Epidermal melanocyte (primary cell): ENCODE data around the gene INKA1.
A peak's percentile ranks its signal among the peaks of the same experiment; 100 is the strongest.

Source experiments
- DNase-seq: peaks from one replicate; pipeline ENCODE4 v3.0.0; 2011; ENCODE audit warnings: low spot score; ENCODE audit not compliant: insufficient read length

The INKA1 gene

DNA sequence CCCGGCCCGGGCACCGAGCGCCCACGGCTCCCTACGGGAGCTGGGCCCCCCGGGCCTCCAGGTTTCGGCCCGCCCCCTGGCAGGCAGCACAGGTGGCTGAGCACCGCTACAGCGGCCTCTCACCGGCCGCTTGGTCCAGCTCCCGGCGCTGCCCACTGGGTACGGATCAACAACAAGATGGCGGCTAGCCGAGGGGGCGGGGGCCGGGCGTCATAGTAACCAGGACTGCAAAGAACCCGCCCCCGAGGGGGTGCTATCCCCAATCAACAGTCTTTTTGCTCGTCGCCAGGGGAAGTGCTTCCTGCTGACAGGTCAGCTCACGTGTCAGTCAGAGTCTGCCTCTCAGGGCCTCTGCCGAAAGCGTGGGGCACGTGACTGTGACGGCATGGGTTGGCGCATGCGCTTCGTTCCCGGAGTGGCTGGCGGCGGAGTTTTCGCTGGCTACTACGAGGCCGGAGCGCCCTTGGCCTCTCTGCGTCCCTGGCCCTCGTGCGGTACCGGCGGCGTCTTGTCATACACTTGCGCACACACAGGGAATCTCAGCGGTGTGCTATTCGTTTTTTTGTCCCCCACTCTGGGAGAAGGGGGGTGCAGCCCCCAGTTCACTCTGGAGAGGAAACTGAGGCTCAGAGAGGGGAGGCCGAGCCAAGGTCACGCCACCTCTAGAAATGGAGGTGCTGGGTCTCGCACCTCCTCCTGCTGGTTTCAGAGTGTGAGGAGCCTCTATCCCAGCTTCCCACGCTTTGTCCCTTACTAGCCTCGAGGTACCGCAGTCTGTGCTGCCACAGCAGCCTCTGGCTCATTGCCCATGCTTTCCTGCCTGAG is 16.5 kb upstream of the INKA1 start, which contains the start of gene IP6K1:
IP6K1 (minus strand) TSS at position 186 of the 825 bp plus-strand sequence. CDS start 38,502 bp downstream, outside the sequence.
- peak; percentile 100 for DNase-seq

DNA sequence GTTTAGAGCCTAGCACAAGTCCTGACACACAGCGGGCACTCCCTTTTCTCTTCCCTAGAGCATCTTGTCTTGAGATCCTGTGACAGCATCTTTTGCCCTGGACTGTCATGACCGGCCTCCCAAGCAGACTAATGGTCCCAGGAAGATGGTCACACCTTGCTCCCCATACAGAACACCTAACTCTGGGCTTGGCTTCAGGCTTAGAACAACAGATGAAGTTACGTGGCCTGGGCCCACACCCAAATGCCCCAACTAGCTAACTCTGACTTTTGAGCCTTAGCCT is 15.9 kb upstream of the INKA1 start:
- DNase-seq, result no peak

DNA sequence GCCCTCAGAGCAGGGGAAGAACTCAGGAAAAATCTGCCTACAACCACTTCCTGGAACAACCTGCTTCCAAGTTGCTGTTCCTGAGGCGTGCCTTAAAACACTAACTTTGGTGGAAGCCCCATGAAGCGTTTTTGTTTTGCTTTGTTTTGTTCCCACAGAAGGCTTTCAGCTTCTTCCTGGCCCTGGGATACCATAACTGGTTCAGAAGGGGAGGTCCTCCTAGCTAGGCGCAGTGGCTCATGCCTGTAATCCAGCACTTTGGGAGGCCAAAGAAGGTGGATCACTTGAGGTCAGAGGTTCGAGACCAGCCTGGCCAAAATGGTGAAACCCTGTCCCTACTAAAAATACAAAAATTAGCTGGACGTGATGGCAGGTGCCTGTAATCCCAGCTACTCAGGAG is 15.5 kb upstream of the INKA1 start:
- DNase-seq, result no peak

GRCh38 chr3:49788056-49788455 is 15.0 kb upstream of the INKA1 start:
- no peak for DNase-seq

DNA sequence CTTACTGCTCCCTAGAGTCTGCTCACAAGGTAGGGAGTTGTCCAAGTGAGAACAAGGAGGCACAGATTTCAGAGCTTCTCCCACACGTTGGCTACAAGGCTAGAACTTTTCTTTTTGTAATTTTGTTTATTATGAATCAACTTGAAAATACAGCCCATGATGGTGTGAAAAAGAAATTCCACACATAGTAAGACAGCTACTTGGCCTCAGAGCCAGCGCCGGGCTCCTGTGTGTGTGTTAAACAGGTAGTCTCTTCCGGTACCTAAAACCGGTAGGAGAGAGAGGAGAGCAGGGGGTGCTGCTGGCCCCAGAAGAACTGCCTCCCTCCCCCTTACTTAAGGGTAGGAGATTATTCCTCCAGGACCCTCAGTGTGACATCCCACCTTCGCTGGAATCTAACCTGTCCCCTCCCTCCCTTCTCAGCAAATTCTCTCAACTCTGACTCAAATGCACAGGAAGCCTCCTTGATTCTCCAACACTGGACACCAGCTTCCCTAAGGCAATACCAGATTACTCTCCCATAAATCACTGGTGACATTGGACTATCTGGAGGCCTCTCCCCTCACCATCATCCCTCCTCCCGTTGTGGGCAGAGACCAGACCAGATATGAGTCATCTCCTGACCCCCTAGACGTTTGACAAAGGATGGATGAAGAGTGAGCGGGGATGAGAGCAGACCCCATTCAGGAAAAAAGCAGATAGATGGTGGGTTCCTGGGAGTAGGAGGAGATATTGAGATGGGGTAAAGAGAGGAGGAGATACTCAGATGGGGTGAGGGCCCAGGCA is 12.2 kb upstream of the INKA1 start:
- no peak for DNase-seq

DNA sequence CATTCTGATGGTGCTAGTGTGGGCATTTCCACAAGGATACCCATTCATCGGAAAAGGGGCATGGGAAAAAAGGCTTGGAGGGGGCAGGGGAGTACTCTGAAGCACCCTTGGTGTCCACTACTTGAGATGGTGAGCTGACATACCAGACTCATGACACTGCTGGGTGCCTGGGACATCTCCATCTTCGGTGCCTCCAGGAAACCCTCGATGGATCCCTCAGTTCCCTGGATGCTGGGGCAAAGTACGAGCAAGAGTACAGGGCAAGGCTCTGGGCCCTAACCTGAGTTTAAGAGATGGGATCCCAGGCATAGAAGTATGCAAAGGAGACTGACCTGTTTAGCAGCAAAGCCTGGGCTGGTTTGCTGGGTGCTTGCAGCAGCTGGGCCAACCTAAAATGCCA is 11.5 kb upstream of the INKA1 start:
- no peak for DNase-seq

GRCh38 chr3:49792371-49793150 is 10.5 kb upstream of the INKA1 start:
- no peak for DNase-seq

DNA sequence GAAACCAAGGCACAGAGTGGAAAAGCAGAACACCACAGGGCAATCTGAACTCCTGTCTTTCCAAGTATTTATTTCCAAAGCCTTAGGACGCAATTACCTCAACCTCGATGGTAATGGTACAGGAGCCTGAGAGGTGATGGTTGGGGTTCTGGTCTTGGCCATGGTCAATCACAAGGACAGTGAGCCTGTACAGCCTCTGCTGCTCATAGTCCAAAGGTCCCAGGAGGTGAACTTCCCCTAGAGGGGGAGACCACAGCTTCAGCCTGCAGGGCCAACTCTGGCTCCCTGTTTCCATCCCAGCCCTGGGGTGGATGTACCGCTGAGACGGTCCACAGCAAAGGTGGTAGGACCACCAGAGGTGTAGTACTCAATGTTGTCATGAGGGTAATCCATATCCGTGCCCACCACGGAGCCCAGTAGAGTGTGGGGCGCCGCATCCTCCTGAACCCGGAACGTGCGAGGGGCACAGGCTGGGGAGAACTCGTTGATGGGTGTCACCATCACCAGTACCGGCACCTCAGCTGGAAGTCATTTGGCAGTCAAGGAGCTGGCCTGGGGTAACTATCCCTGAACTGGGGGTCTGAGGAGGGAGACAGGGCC is 9.5 kb upstream of the INKA1 start:
- no peak for DNase-seq

DNA sequence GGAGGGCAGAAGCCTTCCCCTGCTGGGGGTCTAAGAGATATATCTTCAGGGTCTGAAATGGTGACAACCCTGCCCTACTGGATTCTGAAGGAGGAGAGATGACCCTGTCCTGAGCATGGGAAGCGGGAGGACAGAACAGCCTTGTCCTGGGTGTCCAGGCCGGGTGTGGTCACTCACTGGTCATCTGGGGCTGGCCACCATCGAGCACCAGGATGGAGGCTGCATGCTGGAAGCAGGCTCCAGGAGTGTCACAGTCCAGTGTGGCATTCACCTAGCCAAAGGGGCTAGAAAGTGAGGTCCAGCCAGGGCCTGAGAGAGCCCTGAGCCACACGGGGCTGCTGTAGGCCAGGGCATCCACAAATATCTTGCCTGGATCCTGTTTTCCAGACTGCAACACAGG is 8.6 kb upstream of the INKA1 start:
- no peak for DNase-seq

DNA sequence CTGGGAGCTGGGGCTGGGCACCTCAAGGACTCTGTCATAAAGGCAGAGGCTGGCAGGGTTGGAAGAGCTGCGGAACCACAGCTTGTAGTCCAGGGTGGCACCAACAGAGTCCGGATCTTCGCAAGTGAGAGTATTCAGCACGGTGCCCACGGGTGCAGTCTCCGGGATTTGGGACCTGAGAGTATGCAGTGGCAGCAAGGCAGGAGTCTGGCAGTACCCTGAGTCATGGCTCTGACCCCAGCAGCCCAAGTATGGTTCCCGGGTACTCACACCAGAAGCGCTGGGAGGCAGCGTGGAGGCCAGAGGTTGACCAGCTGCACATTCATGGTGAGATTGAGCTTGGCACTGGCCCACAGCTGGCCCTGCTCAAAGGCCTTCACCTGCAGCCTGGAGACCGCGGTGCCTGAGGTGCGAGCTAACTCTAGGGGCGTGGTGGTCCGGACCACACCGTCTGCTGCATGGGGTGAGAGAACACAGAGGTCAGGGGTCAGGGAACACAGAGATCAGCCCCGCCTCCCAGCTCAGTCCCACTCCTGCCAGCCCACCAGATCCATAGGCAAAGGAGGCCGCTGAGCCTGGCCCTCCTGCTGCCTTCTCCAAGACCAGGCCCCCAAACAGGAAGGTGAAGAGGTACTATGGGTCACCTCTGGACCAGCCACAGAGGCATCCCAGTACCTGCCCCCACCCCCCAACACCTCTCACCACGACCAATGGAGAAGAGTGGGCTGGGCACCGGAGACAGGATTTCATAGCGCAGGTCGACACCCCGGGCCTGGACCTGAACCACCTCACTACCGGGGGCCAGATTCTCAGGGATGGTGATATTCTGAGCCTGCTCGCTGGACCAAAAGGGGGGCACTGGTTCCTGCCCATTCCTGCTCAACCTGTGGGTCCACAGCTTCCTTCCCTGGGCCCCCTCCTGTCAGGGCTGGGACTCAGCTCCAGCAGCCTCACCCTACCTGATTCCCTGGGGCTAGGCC is 7.8 kb upstream of the INKA1 start:
- DNase-seq, result no peak

- no peak for DNase-seq
These were observed 4.0 kb upstream of the INKA1 start for GRCh38 chr3:49799105-49799504.

GRCh38 chr3:49799761-49800160 is 3.3 kb upstream of the INKA1 start, which contains the start of gene CDHR4:
Gene CDHR4 (minus strand): TSS chr3:49799873. CDS start chr3:49799812, 61 bp downstream.
- no peak for DNase-seq

DNA sequence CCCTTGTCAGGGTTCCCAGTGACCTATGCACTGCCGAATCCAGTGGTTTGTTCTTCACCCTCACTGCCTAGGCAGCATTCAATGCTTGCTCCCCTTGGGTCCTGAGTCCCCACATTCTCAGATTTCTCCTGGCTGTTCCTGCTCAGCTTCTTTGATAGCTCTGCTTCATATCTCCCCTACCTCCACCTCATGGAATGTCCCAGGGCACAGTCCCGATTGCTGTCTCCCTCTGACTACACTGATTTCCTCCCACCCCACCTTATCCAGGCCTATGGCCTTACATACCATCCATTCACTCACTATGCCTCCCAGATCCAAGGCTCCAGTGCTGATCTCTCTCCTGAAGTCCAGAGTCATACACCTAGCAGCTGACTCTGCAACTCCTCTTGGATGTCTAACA is 1.9 kb upstream of the INKA1 start:
- DNase-seq, result no peak

DNA sequence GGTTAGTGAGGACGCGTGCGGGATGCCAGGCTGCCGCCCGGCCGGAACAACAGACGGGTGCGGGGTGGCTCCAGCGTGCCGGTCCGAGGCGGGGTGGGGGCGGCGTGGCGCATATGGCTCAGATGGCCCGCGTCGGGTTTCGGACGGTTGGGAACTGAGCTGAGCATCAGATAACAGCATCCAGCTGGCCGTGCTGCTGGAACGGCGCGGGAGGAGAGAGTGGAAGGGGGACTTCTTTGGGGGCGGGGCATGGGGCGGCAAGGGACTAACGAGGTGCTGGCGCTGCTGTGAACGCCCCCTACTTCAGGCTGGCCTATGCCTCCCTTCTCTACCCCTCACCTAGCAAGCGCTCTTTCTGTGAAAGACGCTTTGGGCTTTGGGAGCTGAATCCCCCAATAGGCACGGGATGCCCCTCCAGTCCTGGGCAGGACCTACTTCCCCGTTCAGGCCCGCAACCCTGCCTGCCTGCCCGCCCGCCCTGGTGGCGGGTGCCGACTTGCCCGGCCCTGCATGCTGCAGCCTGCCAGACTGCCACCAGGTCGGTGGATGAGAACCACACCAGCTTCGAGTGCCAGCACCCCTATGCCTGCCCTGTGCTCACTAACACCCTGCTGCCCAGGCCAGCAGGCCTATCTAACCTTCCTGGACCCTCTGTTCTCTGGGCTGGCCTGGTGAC is 542 bp downstream of the INKA1 start:
- DNase-seq, result no peak

GRCh38 chr3:49804141-49805041 is 1.3 kb downstream of the INKA1 start:
- DNase-seq, result no peak

DNA sequence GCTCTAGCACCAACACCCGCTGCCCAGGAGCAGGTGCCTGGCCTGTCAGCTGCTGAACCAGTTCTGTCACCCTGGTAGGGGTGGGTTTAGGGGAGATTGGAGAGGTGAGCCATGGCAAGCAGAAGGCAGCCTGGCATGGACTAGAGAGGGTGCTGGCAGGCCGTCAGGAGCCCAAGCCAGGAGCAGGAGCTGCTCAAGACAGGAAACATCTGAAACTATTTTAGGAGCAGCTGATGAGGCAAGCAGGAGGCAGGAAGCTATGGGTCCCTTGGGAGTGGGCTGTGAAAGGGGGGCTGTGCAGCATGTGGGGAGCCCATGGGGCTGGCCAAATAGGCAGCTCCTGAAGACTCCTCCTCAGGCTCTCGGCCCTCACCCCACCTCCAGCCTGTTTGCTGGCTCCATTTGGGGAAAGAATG is 2.3 kb downstream of the INKA1 start:
- DNase-seq, result no peak

DNA sequence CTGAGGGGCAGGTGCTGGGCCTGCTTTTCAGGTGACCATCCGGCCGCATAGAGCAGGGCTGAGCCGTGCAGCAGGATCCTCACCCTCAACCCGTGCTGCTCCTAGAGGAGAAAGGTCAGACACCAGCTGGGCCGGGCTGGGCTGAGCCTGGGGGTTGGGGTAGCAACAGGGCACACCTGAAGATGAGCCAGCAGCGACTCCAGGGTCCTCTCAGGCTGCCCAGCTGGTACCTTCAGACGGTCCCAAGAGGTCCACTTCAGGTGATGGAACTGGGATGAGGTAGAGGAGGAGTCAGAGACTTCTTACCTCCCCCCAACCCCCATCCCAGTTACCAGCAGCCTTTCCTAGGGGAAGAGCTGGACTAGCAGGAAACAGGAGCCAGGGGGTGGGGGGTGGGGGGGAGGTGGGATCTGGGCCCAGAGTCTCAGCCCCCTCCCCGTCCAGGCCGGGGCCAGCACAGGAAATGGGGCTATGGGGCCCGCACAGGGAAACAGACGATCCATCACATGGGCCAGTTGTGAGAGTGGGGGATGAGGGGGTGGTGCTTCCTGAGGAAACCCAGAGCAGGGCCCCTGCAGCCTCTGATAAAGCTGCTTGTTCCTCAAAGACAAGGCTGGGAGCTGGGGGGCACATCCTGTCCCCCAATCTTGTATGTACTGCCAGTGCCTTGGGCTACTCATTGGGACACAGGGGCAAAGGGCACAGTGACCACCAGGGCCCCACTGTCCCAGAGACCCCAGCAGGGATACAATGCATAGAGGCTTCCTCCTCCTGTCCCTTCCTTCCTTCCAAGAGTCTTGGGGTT is 3.0 kb downstream of the INKA1 start:
- DNase-seq, result no peak

DNA sequence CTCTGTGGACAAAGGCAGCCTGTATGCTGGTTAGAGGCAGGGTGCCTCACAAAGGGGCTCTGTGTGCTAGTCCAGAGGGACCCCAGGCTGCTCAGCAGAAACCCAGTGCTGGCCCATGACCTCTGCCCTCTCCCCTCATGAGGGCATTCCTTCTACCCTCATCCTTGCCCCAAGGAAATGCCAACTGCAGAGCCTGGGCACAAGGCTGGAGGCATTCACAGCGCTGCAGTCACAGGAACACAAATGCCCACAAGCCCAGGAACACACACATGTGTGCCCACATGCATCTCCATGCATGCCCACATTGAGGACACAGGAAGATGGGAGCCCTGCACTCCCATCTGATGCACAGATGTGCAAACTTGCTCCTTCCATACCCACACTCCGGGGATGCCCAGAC is 3.8 kb downstream of the INKA1 start:
- DNase-seq, result no peak
